ENCODE results near the gene CNN2.

Gene CNN2

GRCh38 chr19:1076046-1076386, 49.6 kb downstream of the CNN2 start:
- no peak overlapping the region for H3K4me3 ChIP-seq (ENCODE audit: low read depth, low read length)
- TF ChIP-seq CTCF (IDR thresholded peaks at IDR 0.05; ENCODE audit: control insufficient read depth, extremely low read depth, insufficient read depth) = no peak
- DNase-seq (ENCODE audit: low read depth) = no peak

- TF ChIP-seq CTCF (IDR thresholded peaks at IDR 0.05; ENCODE audit: control insufficient read depth, extremely low read depth, insufficient read depth) = no peak
- DNase-seq (ENCODE audit: low read depth) = no peak
- H3K4me3 ChIP-seq (ENCODE audit: low read depth, low read length) = no peak overlapping the region
These were observed 50.5 kb downstream of the CNN2 start for GRCh38 chr19:1076951-1077350.

GRCh38 chr19:1079566-1080111, 53.2 kb downstream of the CNN2 start:
- DNase-seq (ENCODE audit: low read depth) = no peak
- no peak overlapping the region for H3K4me3 ChIP-seq (ENCODE audit: low read depth, low read length)
- no peak for TF ChIP-seq CTCF (IDR thresholded peaks at IDR 0.05; ENCODE audit: control insufficient read depth, extremely low read depth, insufficient read depth)

- no peak for TF ChIP-seq CTCF (IDR thresholded peaks at IDR 0.05; ENCODE audit: control insufficient read depth, extremely low read depth, insufficient read depth)
- no peak for DNase-seq (ENCODE audit: low read depth)
- no peak overlapping the region for H3K4me3 ChIP-seq (ENCODE audit: low read depth, low read length)
These were observed 54.2 kb downstream of the CNN2 start for GRCh38 chr19:1080360-1081161.

GRCh38 chr19:1081301-1082164, 55.1 kb downstream of the CNN2 start:
- H3K4me3 ChIP-seq (ENCODE audit: low read depth, low read length) = peak overlapping the region; percentile 42
- no peak for TF ChIP-seq CTCF (IDR thresholded peaks at IDR 0.05; ENCODE audit: control insufficient read depth, extremely low read depth, insufficient read depth)
- no peak for DNase-seq (ENCODE audit: low read depth)

- DNase-seq (ENCODE audit: low read depth) = peak; percentile 80
- H3K4me3 ChIP-seq (ENCODE audit: low read depth, low read length) = peak overlapping the region; percentile 82
- TF ChIP-seq CTCF (IDR thresholded peaks at IDR 0.05; ENCODE audit: control insufficient read depth, extremely low read depth, insufficient read depth) = no peak
These were observed 55.9 kb downstream of the CNN2 start for GRCh38 chr19:1082165-1082927.
